GM12878 (cell line): ENCODE results near the gene SYT14. TPM values are rescaled to one million over a fixed set of nuclear protein-coding genes. Genes with fewer than 3 reads are reported as not detected.

Experiments
- ATAC-seq: fragments of 200-7000 bp; cut with Tn5 transposase; 3 replicates; pipeline ENCODE4 v1.9.1; 2020; ENCODE audit warnings: mild to moderate bottlenecking, moderate library complexity
- BruUV-seq: library from RNA; stranded (reverse); fragments of 400-500 nt; replicated peaks from 2 replicates; lab custom pipeline; 2021; lab: Mats Ljungman, UMichigan
- CTCF ChIA-PET: fragments of 300-600 bp; sonication (Branson Sonifier 250); formaldehyde crosslinking; extraction: SDS; loops from one replicate; lab custom pipeline; 2021; ENCODE audit warnings: inconsistent platforms; lab: Yijun Ruan, JAX
- POLR2A ChIA-PET: fragments of 350-600 bp; formaldehyde crosslinking; extraction: SDS; loops from one replicate; lab custom pipeline; 2021; ENCODE audit warnings: inconsistent platforms; lab: Charles Lee
- RAD21 ChIA-PET: fragments of 300-600 bp; sonication (Branson Sonifier 250); formaldehyde crosslinking; loops from one replicate; lab custom pipeline; 2023; ENCODE audit warnings: antibody characterized with exemption; ENCODE audit not compliant: unreplicated experiment; lab: Charles Lee
- SMC1A ChIA-PET: fragments of 300-600 bp; sonication (Branson Sonifier 250); formaldehyde crosslinking; loops from one replicate; lab custom pipeline; 2023; ENCODE audit not compliant: unreplicated experiment, uncharacterized antibody; lab: Charles Lee
- DNase-seq: peaks from one replicate; pipeline ENCODE4 v3.0.0-alpha.2; 2011; ENCODE audit warnings: low read depth, low spot score
- FAIRE-seq: peaks from 3 replicates; lab custom pipeline; 2011; peaks lifted over from hg19 to GRCh38; lab: Jason Lieb, UNC
- H2AFZ ChIP-seq: 2 replicates; pipeline ENCODE4 v1.6.0; 2011; ENCODE audit warnings: low read depth, low read length, control low read depth; ENCODE audit not compliant: control insufficient read depth
- H3K27ac ChIP-seq: 2 replicates; pipeline ENCODE4 v1.5.1; 2011; ENCODE audit warnings: control low read depth; ENCODE audit not compliant: control insufficient read depth, insufficient read depth
- H3K27me3 ChIP-seq, 2 experiments: replicated peaks in 1 of 2; 2 replicates each; pipeline versions ENCODE4 v1.6.0 to v1.6.1; 2011; ENCODE audit warnings: low read length in 1 of 2; ENCODE audit not compliant: control insufficient read depth in 2 of 2, insufficient read depth in 2 of 2
- H3K36me3 ChIP-seq, 2 experiments: 2 replicates each; pipeline ENCODE4 v1.5.1; 2011; ENCODE audit warnings: low read length in 1 of 2; ENCODE audit not compliant: control insufficient read depth in 2 of 2, insufficient read depth in 2 of 2
- H3K4me1 ChIP-seq: 2 replicates; pipeline ENCODE4 v1.6.1; 2011; ENCODE audit warnings: mild to moderate bottlenecking, low read length, moderate library complexity, mixed read lengths; ENCODE audit not compliant: control insufficient read depth, insufficient read depth
- H3K4me2 ChIP-seq: 2 replicates; pipeline ENCODE4 v1.6.0; 2011; ENCODE audit warnings: control low read depth; ENCODE audit not compliant: control insufficient read depth, insufficient read depth
- H3K4me3 ChIP-seq: fragments of 200-600 bp; sonication (generic); 2 replicates; pipeline ENCODE4 v1.5.1; 2016
- H3K79me2 ChIP-seq: 2 replicates; pipeline ENCODE4 v1.6.0; 2011; ENCODE audit warnings: low read length; ENCODE audit not compliant: control insufficient read depth, insufficient read depth
- H3K9ac ChIP-seq: 2 replicates; pipeline ENCODE4 v1.8.0; 2011; ENCODE audit warnings: low read length, control low read depth, mixed read lengths; ENCODE audit not compliant: control insufficient read depth, insufficient read depth
- H3K9me3 ChIP-seq: replicated peaks from 3 replicates; pipeline ENCODE4 v1.5.1; 2011; ENCODE audit warnings: mild to moderate bottlenecking, low read length; ENCODE audit not compliant: control insufficient read depth, insufficient read depth
- H4K20me1 ChIP-seq: 2 replicates; pipeline ENCODE4 v1.6.0; 2011; ENCODE audit not compliant: control insufficient read depth, insufficient read depth
- CEBPZ ChIP-seq: fragments of 150-350 bp; IDR thresholded peaks from 2 replicates; pipeline ENCODE4 v1.6.1; 2016; ENCODE audit warnings: low read depth, low read length
- E2F4 ChIP-seq: IDR thresholded peaks from 2 replicates; pipeline ENCODE4 v1.6.1; 2012; ENCODE audit warnings: low read depth, low read length, improper control_type of control experiment
- EGR1 ChIP-seq, 2 experiments: IDR thresholded peaks; 1 replicate in 1 of 2; 2 replicates in 1 of 2; pipeline ENCODE4 v1.6.1; 2011 to 2012; ENCODE audit warnings: low read depth in 2 of 2, low read length in 2 of 2, borderline replicate concordance in 1 of 2, mild to moderate bottlenecking in 1 of 2, moderate library complexity in 1 of 2
- HDGF ChIP-seq: fragments of 450-650 bp; IDR thresholded peaks from 2 replicates; pipeline ENCODE4 v1.6.1; 2016; ENCODE audit warnings: antibody characterized with exemption
- MXI1 ChIP-seq: fragments of 150-350 bp; IDR thresholded peaks from 2 replicates; pipeline ENCODE4 v1.6.1; 2011; ENCODE audit warnings: low read depth, mild to moderate bottlenecking, inconsistent platforms, low read length, improper control_type of control experiment
- MYB ChIP-seq: fragments of 150-350 bp; IDR thresholded peaks from 2 replicates; pipeline ENCODE4 v1.6.1; 2014; ENCODE audit warnings: mild to moderate bottlenecking, low read depth, low read length, borderline replicate concordance
- NFXL1 ChIP-seq: fragments of 450-650 bp; IDR thresholded peaks from 2 replicates; pipeline ENCODE4 v1.6.1; 2017; ENCODE audit warnings: antibody characterized with exemption, mild to moderate bottlenecking, borderline replicate concordance
- NKRF ChIP-seq: fragments of 450-650 bp; conservative IDR thresholded peaks from 2 replicates; pipeline ENCODE4 v1.6.1; 2017; ENCODE audit warnings: mild to moderate bottlenecking, moderate library complexity
- NR2F1 ChIP-seq: fragments of 450-650 bp; conservative IDR thresholded peaks from 2 replicates; pipeline ENCODE4 v1.6.1; 2017; ENCODE audit warnings: mild to moderate bottlenecking
- PAX5 ChIP-seq: IDR thresholded peaks from 2 replicates; pipeline ENCODE4 v1.6.1; 2011; ENCODE audit warnings: low read depth, low read length, borderline replicate concordance
- POLR2AphosphoS5 ChIP-seq: IDR thresholded peaks from 2 replicates; pipeline ENCODE4 v1.6.1; 2011; ENCODE audit warnings: mild to moderate bottlenecking, low read length, inconsistent platforms
- SREBF1 ChIP-seq: IDR thresholded peaks from 2 replicates; pipeline ENCODE4 v1.6.1; 2012; ENCODE audit warnings: mild to moderate bottlenecking, low read length
- ZBTB40 ChIP-seq: fragments of 450-650 bp; IDR thresholded peaks from 2 replicates; pipeline ENCODE4 v1.6.1; 2016; ENCODE audit warnings: mild to moderate bottlenecking, moderate library complexity, borderline replicate concordance
- WGBS: methylation state at CpG from one replicate; pipeline ENCODE4 v1.1.6; 2016; ENCODE audit warnings: low lambda C conversion rate; ENCODE audit not compliant: insufficient replicate concordance, insufficient coverage; ENCODE audit errors: missing lambda C conversion rate; 5-methylcytosine and 5-hydroxymethylcytosine counted together
- in situ Hi-C: fragments of 300-500 bp; cut with MboI; formaldehyde crosslinking; loops from 9 replicates; pipeline ENCODE4 v1.14.3; 2018; ENCODE audit warnings: mixed read lengths
- intact Hi-C: fragments of 100-400 bp; cut with micrococcal nuclease; formaldehyde crosslinking; loops from one replicate; pipeline ENCODE4 v1.14.2; 2022; ENCODE audit not compliant: unreplicated experiment
- polyA plus RNA-seq, 11 experiments: library from polyadenylated mRNA; depleted of rRNA in 4 of 11; unstranded in 6 of 11; stranded (reverse) in 5 of 11; fragments of >200 nt; fragmentation: Nextera tagmentation in 4 of 11; fragmentation: Illumina TruSeq in 1 of 11; extraction: Ambion mirVana in 4 of 11; extraction: Trizol in 1 of 11; gene quantifications; 1 replicate in 1 of 11; 2 replicates in 10 of 11; pipeline versions ENCODE4 v1.2.1 to v1.2.3, GENCODE V29; 2011 to 2016; ENCODE audit warnings: inconsistent platforms in 2 of 11, missing spikeins in 2 of 11, low read depth in 1 of 11
- total RNA-seq, 4 experiments: library from RNA; depleted of rRNA in 3 of 4; stranded (reverse); fragments of >200 nt in 3 of 4; fragmentation: Illumina TruSeq in 1 of 4; extraction: Trizol in 1 of 4; gene quantifications; 2 replicates each; pipeline versions ENCODE4 v1.2.1 to v1.2.3, GENCODE V29; 2013 to 2021

Gene SYT14
- total and polyA plus RNA-seq, 10 of the 15 experiments (the other 5 are each of a cell fraction or from before 2014, with no cell fraction given), result under 0.01 TPM; not detected in 9

GRCh38 chr1:210201681-210202080, 263.7 kb downstream of the SYT14 start:
- H3K27ac ChIP-seq, result no peak overlapping the region
- no TSS peak for BruUV-seq
- 33% methylated on average over 3 of the region's 3 CpGs for WGBS
- CTCF ChIA-PET, result interaction anchor here (0.6 kb wide), 1 partner anchor 422 kb away, joined by 3 read pairs; no protein-coding TSS in a partner anchor
- peaks cover 0 to 3% of the 10 kb centered on the region in 2 experiments; a peak in 1 of 4 replicates for H3K27me3 ChIP-seq
- ATAC-seq (no peak), FAIRE-seq (no peak), DNase-seq (no peak)
- in situ Hi-C loops (no loop called here), intact Hi-C loops (no loop called here)
- H3K4me1 ChIP-seq, result no peaks in the 10 kb centered on the region
- H3K79me2 ChIP-seq, result no peaks in the 10 kb centered on the region
- no peaks in the 10 kb centered on the region for H3K36me3 ChIP-seq
- SMC1A ChIA-PET, result interaction anchor here (1.4 kb wide), 1 partner anchor 53 kb away, joined by 3 read pairs; no protein-coding TSS in a partner anchor
- H3K4me2 ChIP-seq, result no peak overlapping the region
- H2AFZ ChIP-seq, result no peak overlapping the region
- no peak overlapping the region for H3K9ac ChIP-seq
- H3K9me3 ChIP-seq, result no peaks in the 10 kb centered on the region
- H4K20me1 ChIP-seq, result no peaks in the 10 kb centered on the region
- POLR2A ChIA-PET, result no interaction called here
- RAD21 ChIA-PET, result no interaction called here
- H3K4me3 ChIP-seq, result no peak overlapping the region
- no peak for TF ChIP-seq ZBTB40
- TF ChIP-seq NFXL1, result no peak
- no peak for TF ChIP-seq PAX5
- TF ChIP-seq E2F4, result no peak
- no peak for TF ChIP-seq HDGF
- no peak for TF ChIP-seq NR2F1
- TF ChIP-seq EGR1 (IDR thresholded peaks at IDR 0.05; ENCODE audit: borderline replicate concordance in 1 of 2, low read depth in 2 of 2, low read length in 2 of 2), result no peak
- no peak for TF ChIP-seq MXI1
- TF ChIP-seq NKRF, result no peak
- no peak for TF ChIP-seq POLR2AphosphoS5
- no peak for TF ChIP-seq CEBPZ
- TF ChIP-seq MYB, result no peak
- TF ChIP-seq SREBF1, result no peak
